Mononuclear cell (primary cell): Measurements from ENCODE around the gene CMC2. TPM values are rescaled to one million over a fixed set of nuclear protein-coding genes. Genes with fewer than 3 reads are reported as not detected.
A peak's percentile ranks its signal among the peaks of the same experiment; 100 is the strongest.

Source experiments
- H3K27me3 ChIP-seq: 2 replicates; pipeline ENCODE4 v1.6.0; 2011; ENCODE audit warnings: low read length, control low read depth; ENCODE audit not compliant: insufficient read depth
- H3K4me1 ChIP-seq: 2 replicates; pipeline ENCODE4 v1.5.1; 2011; ENCODE audit warnings: mild to moderate bottlenecking, low read length, control low read depth; ENCODE audit not compliant: insufficient read depth
- H3K4me3 ChIP-seq: 2 replicates; pipeline ENCODE4 v1.5.1; 2011; ENCODE audit warnings: mild to moderate bottlenecking, low read length, moderate library complexity
- H3K9me3 ChIP-seq: 2 replicates; pipeline ENCODE4 v1.5.1; 2011; ENCODE audit warnings: low read depth, mild to moderate bottlenecking, control low read depth, low read length
- total RNA-seq: library from RNA; depleted of rRNA; stranded (reverse); fragments of >200 nt; gene quantifications from one replicate; pipeline ENCODE4 v1.2.3, GENCODE V29; 2012

Gene CMC2
- total RNA-seq, 1 donor, result 26.8 TPM

DNA sequence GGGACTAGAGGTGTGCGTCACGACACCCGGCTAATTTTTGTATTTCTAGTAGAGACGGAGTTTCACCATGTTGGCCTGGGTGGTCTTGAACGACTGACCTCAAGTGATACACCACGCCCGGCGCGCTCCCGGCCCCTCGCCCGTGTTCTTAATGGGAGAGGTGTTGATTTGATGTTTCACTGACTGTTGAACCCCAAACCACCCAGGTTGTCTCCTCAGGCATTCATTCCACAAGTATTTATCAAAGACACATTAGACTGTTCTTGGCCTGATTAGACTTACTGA is 1.8 kb upstream of the CMC2 start:
- Histone ChIP-seq H3K9me3 (no peaks in the 10 kb centered on the region), H3K4me1 (peaks cover 36% of the 10 kb centered on the region), H3K27me3 (no peaks in the 10 kb centered on the region), H3K4me3 (peak overlapping the region; percentile 99)

DNA sequence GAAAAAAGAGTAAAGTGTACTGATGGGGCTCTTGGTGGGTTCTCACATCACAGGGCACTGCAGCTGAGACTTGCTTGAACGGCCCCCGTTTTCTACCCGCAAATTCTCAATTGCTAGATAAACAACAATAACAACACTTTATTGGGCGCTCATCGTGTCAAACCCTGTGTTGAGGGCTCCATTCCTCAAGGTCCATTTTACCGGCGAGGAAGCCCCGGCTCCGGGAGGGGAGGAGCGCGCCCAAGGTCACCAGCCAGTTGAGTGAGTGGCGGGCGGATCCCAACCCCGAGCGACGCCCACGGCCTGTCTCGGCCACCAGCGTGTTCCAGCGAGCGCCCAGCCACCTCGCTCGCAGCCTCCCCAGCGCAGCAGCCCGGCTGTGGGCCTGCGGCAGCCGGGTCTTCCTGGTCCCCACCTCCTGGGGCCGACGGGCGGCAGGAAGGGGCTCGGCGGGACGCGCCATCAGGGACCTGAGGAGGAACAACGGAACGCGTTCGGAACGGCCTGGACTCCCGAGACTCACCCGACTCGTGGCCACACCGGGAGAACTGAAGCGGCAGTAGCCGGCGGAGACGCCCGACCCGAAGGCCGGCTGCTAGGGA is 373 bp downstream of the CMC2 start:
- peaks cover 37% of the 10 kb centered on the region for H3K4me1 ChIP-seq
- no peaks in the 10 kb centered on the region for H3K9me3 ChIP-seq
- peak overlapping the region; percentile 99 for H3K4me3 ChIP-seq
- no peaks in the 10 kb centered on the region for H3K27me3 ChIP-seq

DNA sequence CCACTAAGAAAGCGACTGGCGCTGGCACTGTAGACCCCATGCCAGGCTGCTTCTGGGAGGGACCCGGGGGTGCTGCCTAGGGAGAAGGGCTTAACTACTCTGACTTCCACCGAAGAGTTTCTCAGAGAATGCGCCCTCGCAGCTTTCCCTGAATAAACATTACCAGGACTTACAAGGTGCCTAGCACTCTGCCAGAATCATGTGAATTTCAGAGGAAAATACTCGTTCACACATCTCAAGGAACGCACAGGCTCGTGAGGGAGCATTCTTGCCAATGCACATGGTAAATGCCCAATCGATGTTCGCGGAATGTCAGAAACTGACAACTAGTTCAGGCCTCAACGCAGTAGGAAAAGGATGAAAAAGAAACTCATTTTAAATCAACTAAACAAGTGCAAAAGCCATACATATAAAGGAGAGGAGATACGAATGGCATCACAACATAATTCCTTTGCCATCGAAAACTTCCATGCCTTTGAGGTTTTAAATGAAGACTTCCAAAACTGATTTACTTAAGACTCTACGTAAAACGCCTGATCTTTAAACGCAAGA is 999 bp downstream of the CMC2 start:
- Histone ChIP-seq H3K4me3 (peak overlapping the region; percentile 99), H3K4me1 (peaks cover 37% of the 10 kb centered on the region), H3K9me3 (no peaks in the 10 kb centered on the region), H3K27me3 (no peaks in the 10 kb centered on the region)

DNA sequence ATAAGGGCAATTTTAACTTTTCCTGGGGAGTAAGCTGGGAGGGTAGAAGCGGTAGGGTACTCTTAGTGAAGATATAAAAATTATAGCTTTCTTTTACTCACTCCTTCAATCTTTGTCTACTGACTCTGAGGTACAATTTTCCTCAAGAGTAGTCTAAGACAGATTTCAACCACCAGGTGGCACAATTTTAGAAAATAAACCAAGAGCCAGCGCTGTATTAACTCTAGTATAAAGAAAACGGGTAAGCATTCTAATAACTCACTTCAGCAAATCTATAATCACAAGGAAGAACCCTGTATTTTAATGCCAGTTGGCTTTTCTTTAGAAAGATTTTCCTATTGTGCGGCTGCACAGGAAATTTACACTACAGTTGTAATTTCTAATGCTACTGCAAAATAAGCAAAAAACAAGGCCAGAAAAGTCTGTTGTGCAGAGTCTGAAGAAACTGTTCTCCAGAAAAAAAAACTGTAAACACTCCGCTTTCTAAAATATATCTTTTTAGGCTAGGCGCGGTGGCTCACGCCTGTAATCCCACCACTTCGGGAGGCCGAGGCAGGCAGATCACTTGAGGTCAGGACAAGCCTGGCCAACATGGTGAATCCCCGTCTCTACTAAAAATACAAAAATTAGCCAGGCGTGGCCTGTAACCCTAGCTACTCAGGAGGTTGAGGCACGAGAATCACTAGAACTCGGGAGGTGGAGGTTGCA is 1.9 kb downstream of the CMC2 start:
- peaks cover 37% of the 10 kb centered on the region for H3K4me1 ChIP-seq
- peak overlapping the region; percentile 48 for H3K4me3 ChIP-seq
- H3K27me3 ChIP-seq, result no peaks in the 10 kb centered on the region
- no peaks in the 10 kb centered on the region for H3K9me3 ChIP-seq

DNA sequence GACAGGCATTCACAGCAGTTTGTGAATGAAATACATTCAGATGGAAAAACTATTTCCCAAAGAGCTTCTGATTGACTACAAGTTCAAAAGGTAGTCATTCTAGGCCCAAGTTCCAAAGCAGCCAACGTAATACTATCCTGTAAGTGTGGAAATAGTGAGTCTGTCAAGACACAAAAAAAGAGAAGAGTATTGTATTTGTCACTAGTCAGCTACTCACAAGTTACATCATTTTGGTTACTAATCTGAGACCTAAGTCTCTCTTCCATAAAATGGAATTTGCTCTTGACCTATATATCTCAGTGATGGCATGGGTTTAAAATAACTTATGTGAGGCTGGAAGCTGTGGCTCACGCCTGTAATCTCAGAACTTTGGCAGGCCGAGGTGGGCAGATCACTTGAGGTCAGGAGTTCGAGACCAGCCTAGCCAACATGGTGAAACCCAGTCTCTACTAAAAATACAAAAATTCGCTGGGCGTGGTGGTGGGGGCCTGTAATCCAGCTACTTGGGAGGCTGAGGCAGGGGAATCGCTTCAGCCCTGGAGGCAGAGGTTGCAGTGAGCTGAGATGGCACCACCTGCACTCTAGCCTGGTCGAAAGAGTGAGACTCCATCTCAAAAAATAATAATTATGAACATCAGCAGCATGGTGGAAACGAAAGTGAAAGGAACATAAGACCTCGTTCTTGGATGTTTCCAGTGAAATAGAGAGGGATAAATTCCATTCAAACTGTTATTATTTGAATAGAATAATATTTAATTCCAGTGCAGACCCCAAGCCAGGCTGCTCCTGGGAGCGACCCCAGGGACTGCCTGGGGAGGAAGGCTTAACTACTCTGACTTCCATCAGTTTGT is 2.9 kb downstream of the CMC2 start:
- Histone ChIP-seq H3K9me3 (no peaks in the 10 kb centered on the region), H3K27me3 (no peaks in the 10 kb centered on the region), H3K4me1 (peaks cover 37% of the 10 kb centered on the region), H3K4me3 (peak overlapping the region; percentile 48)

DNA sequence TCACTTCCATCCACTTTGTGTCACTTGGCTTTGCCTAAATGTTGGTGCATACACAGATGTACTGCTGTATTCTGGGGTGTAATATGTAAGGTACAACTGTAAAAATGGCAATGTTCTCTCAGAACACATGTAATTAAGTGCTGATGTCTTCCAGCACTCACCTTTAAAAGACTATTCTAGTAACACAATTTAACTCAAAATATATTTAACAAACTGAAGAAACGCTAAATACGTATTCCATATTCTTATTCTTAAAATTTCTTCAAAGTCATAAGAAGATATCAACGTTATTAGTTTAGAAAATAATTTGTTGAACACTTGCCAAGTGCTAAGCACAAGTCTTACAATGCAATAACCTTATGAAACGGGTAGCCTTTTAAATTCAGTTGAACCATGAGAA is 3.6 kb downstream of the CMC2 start:
- no peak overlapping the region for H3K4me3 ChIP-seq

DNA sequence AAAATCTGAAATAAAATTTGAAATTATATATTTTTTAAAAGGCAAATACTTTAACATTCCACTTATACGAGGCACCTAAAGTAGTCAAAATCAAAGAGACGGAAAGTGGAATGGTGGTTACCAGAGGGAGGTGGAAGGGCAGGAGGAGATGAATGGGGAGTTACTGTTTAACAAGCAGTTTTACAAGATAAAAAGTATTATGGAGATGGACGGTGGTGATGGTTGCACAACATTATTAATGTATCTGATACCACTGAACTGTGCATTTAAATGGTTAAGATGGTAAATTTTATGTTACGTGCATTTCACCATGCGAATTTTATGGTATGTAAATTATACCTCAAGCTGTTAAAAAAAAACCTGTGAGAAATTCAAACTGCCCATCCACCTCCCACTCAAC is 5.4 kb downstream of the CMC2 start:
- no peak overlapping the region for H3K4me3 ChIP-seq
- H3K27me3 ChIP-seq, result no peaks in the 10 kb centered on the region
- peaks cover 36% of the 10 kb centered on the region for H3K4me1 ChIP-seq
- no peaks in the 10 kb centered on the region for H3K9me3 ChIP-seq

More for the DNA sequence above, 3.6 kb downstream of the CMC2 start:
- Histone ChIP-seq H3K4me1 (peaks cover 37% of the 10 kb centered on the region), H3K27me3 (no peaks in the 10 kb centered on the region), H3K9me3 (no peaks in the 10 kb centered on the region)

DNA sequence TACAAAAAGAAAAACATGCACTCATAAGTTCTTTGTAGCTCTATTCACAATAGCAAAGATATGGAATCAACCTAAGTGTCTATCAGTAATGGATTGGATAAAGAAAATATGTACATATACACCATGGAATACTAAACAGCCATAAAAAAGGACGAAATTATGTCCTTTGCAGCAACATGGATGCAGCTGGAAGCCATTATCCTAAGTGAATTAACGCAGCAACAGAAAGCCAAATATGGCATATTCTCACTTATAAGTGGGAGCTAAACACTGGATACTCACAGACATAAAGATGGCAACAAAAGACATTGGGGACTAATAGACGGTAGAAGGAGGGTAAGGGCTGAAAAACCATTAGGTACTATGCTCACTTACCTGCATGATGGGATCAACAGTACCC is 5.8 kb downstream of the CMC2 start:
- H3K27me3 ChIP-seq, result no peaks in the 10 kb centered on the region
- peaks cover 33% of the 10 kb centered on the region for H3K4me1 ChIP-seq
- H3K9me3 ChIP-seq, result no peaks in the 10 kb centered on the region
- H3K4me3 ChIP-seq, result no peak overlapping the region

DNA sequence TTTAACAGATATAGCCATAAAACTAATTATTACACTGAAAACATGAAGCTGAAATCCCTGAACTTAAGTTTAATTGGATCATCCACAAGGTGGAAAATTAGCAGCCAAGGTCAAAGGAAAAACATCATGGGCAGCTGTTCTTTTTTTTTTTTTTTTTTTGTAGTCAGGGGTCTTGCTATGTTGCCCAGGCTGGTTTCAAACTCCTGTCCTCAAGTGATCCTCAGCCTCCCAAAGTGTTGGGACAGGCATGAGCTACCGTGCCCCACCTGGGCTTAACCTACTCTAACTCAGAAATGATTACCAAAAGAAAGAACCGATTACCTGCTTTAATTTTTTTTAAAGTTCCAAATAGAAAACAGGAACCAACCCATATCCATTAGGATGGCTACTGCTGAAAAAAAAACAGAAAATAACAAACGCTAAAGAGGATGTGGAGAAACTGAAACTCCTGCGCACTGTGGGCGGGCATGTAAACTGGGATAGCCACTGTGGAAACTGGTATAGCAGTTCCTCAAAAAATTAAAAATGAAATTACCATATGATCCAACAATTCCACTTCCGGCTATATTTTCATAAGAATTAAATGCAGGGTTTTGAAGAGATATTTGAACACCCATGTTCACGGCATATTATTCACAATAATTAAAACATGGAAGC is 8.6 kb downstream of the CMC2 start:
- H3K27me3 ChIP-seq, result no peaks in the 10 kb centered on the region
- peaks cover 7% of the 10 kb centered on the region for H3K4me1 ChIP-seq
- peak overlapping the region; percentile 31 for H3K4me3 ChIP-seq
- no peaks in the 10 kb centered on the region for H3K9me3 ChIP-seq

DNA sequence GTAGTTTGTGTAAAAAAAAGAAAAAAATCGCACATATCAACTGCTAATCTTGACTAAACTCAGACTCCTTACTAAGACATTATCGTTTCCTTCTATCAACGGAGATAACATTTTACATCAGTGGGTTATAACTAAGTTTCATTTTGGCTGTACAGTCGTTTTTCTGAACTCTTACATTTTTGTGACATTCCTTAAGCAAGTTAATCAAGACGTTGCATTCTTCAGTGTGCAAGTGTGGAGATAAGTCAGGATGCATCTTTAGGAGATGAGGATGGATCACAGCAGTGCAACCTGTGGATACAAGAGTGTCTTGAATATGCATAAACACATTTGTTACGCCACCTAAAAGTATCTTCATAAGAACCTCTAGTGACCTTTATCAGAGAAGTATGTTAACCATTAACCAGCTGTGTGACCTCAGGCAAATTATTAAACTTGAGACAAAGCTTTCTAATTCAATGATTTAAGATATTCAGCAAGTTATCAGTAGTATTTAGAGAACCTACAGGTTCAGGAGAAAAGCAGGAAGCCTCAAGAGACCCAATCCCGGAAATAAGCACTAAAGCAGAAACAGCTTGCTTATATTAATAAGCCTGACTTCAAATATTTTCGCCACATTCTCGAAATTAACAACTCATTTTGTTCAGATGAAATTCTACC is 9.4 kb downstream of the CMC2 start:
- no peaks in the 10 kb centered on the region for H3K27me3 ChIP-seq
- peak overlapping the region; percentile 31 for H3K4me3 ChIP-seq
- peaks cover 7% of the 10 kb centered on the region for H3K4me1 ChIP-seq
- no peaks in the 10 kb centered on the region for H3K9me3 ChIP-seq

DNA sequence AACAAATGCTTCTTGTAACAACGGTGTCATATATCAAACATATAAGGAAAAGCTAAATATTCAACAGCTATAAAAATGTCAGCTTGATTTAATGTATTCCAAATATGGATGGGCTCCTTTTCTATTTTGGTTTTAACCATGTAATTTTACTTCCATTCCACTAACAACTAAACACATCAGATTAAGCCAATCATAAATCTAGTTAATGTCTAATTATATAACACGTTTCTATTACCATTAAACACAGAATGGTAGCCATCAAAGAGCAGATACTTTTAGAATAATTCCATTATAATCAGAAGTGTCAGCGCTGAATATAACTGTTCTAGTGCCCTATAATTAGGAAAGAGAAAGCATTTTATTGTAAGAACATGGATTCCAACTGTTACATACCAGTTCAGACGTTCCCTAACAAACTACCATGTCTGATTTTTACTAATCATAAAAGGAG is 10.0 kb downstream of the CMC2 start:
- no peaks in the 10 kb centered on the region for H3K9me3 ChIP-seq
- peaks cover 7% of the 10 kb centered on the region for H3K4me1 ChIP-seq
- no peaks in the 10 kb centered on the region for H3K27me3 ChIP-seq
- peak overlapping the region; percentile 31 for H3K4me3 ChIP-seq

DNA sequence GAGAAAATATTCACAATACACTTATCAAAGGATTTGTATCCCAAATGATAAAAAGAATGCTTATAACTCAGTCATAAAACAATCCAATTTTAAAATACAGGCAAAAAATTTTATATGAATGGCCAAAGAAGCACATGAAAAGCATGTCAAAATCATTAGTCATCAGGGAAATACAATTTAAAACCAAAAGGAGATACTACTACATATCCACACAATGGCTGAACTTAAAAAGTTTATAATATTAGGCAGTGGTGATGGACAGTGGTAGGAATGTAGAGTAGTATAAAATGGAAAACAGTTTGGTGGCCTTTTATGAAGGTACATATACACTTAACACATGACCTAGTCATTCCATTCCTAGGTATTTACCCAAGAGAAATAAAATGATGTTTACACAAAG is 12.2 kb downstream of the CMC2 start:
- Histone ChIP-seq H3K4me1 (peaks cover 7% of the 10 kb centered on the region), H3K27me3 (no peaks in the 10 kb centered on the region), H3K4me3 (no peak overlapping the region), H3K9me3 (no peaks in the 10 kb centered on the region)

DNA sequence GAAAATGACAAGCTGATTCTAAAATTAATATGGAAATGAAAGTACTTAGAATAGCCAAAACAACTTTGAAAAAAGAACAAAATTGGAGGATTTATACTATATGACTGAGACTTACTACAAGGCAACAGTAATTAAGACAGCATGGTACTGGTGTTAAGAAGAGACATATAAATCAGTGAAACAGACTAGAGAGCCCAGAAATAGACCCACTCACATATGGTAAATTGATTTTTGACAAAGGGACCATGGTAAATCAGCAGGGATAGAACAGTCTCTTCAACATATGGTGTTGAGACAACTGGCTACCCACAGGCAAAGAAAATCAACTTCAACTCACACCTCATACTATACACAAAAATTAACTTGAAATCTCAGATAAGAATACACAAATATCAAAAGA is 12.9 kb downstream of the CMC2 start:
- Histone ChIP-seq H3K9me3 (no peaks in the 10 kb centered on the region), H3K27me3 (no peaks in the 10 kb centered on the region), H3K4me3 (no peak overlapping the region), H3K4me1 (peaks cover 7% of the 10 kb centered on the region)

DNA sequence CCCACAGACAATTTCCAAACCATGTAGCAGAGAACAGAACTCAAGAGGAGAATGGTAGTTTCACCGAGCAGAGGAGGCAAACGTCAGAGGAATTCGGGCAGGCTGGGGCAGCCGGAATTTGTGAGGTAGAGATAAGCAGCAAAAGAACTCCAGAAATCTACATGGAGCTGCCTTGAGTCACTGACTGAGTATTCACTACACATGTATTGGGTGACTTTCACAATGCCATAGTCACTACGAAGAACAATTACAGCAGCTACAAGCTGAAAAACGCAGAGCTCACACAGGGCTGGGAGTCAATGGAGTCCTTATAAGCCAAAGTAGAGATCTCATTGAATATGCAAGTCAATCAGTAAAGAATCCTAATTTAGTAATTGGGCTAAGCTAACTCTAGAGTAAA is 13.4 kb downstream of the CMC2 start:
- H3K4me1 ChIP-seq, result peaks cover 6% of the 10 kb centered on the region
- H3K27me3 ChIP-seq, result no peaks in the 10 kb centered on the region
- no peaks in the 10 kb centered on the region for H3K9me3 ChIP-seq
- H3K4me3 ChIP-seq, result no peak overlapping the region
